GM18507 (cell line): ENCODE measurements around the gene GLDN.

Experiments used
- DNase-seq: peaks from one replicate; pipeline ENCODE4 v3.0.0; 2011; ENCODE audit warnings: low read depth; ENCODE audit not compliant: insufficient read length; ENCODE audit errors: extremely low spot score
- FAIRE-seq: peaks from 2 replicates; lab custom pipeline; 2011; peaks lifted over from hg19 to GRCh38; lab: Jason Lieb, UNC

Gene GLDN

DNA sequence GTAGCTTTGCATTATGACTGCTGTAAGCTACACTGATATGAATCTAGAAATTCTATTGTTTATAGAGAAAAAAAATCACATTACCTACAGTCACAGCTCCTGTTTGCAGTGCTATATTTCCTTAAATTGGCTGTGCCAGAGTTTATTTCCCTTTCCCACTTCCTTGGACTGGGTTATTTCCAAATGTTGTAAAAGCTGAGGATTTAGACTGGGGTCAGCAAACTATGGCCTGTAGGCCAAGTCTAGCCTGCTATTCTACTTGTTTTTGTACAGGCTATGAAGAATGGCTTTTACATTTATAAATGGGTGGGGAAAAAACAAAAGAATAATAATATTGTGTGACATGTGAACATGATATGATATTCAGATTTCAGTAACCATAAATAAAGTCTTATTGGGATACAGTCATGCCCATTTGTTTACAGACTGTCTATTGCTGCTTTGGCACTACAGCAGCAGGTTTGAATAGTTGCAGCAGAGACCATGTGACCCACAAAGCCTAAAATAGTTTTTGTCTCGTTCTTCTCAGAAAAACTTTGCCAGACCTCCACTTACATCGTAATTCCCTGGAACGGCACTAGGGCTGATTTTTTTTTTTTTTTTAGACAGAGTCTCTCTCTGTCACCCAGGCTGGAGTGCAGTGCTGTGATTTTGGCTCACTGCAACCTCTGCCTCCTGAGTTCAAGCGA lies 7.8 kb downstream of the GLDN start:
- DNase-seq (no peak), FAIRE-seq (no peak)

DNA sequence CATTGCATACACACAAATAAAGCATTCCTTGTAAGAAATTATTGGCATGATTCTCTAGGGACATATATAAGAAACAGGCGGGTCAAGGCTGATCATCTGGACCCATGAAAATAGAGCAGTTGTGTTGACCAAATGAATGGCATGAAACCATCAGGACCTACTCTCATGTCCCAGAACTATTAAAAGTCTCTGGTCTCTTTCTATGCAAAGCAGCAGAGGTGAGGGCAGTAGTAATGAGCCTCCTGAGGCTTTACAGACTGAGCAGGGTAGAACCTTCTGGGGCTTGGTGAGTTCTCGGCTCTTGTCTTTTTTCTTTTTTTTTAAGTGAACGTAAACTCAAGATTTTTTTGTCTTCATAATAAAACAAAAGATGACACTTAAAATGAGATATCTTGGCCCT lies 9.3 kb downstream of the GLDN start:
- no peak for DNase-seq
- FAIRE-seq: no peak

DNA sequence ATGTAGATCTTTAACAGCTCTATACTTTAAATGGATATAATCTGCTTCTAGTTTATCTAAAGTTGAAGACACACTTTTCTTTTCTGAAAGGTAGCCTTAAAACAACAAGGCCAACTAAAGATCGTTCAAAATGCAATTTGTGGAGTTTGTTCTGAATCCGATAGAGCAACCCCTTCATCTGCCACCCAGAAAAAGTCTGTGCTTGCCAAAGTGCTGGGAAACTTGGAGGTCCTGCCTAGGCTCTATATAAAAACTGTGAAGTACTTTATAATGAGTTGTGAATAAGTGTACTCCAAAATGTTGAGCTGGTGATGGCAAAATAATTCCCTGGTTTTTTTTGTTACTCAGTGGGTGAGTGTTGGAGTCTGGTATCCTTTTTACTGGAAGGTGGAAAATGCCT lies 12.5 kb downstream of the GLDN start:
- FAIRE-seq: no peak
- DNase-seq: no peak

DNA sequence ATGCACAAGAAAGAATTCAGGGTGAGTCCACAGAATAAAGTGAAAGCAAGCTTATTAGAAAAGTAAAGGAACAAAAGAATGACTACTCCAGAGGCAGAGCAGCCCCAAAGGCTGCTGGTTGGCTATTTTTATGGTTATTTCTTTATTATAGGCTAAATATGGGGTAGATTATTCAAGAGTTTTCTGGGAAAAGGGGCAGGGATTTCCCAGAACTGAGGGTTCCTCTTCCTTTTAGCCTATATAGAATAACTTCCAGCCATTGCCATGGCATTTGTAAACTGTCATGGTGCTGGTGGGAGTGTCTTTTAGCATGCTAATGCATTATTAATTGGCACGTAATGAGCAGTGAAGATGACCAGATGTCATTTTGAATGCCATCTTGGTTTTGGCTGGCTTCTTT lies 13.6 kb downstream of the GLDN start:
- DNase-seq: no peak
- FAIRE-seq: no peak

DNA sequence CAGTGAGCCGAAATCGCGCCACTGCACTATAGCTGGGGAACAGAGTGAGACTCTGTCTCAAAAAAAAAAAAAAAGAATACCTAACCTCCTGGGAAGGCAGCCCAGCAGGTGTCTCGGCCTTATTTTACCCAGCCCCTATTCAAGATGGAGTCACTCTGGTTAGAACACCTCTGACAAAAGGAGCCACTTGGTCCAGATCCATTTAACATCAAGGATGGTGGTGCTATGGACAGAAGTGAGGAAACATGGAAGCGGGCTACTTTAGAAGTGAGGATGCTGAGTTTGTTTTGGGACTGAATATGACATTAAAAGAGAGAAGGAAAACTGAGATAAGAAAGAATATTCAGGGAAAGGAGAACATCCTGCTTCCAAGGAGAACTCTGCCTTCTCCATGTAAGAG lies 14.7 kb downstream of the GLDN start:
- FAIRE-seq (no peak), DNase-seq (no peak)

DNA sequence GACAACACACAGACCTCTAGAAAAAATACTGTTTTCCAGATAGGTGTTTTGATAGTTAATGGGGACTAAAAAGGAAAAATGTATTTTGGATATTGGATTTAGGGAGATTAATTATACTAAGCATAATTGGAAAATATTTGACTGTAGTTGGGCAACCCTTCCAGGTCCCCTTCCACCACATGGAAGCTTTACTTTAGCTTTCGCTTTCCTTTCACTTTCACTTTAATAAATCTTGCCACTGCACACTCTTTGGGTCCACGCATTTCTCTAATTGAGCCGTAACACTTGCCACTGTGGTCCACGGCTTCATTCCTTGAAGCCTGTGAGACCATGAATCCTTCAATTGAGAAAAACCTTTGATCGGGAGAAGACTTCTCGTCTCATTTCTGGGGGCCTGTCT lies 15.5 kb downstream of the GLDN start:
- DNase-seq: no peak
- no peak for FAIRE-seq

DNA sequence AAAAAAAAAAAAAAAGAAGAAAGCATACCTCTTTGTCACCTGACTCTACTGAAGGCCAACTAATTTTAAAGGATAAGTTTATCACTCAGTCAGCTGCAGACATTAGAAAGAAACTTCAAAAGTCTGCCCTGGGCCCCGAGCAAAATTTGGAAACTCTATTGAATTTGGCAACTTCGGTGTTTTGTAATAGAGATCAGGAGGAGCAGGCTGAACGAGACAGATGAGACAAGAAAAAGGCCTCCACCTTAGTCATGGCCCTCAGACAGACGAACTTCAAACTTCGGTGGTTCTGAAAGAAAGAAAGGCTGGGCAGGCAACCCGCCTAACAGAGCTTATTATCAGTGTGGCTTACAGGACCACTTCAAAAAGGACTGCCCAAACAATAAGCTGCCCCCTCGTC lies 18.5 kb downstream of the GLDN start:
- no peak for FAIRE-seq
- no peak for DNase-seq

DNA sequence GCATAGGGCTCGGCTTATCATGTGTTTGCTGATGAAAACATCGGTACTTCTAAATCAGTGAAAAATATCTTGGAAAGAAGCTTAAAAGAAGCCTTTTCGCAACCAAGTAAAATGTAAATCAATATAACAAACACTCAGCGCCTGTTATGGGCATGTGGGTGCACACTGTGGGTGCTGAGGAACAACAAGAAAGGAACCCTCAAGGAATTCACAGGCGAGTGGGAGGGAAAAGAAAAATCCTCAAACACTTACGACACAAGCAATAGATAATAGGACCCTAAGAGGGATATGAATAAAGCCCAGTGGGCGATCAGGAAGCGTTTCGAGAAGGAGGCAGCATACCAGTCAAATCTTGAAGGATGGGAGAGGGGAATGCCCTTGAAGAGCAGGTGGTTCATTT lies 21.9 kb downstream of the GLDN start:
- FAIRE-seq (no peak), DNase-seq (no peak)

DNA sequence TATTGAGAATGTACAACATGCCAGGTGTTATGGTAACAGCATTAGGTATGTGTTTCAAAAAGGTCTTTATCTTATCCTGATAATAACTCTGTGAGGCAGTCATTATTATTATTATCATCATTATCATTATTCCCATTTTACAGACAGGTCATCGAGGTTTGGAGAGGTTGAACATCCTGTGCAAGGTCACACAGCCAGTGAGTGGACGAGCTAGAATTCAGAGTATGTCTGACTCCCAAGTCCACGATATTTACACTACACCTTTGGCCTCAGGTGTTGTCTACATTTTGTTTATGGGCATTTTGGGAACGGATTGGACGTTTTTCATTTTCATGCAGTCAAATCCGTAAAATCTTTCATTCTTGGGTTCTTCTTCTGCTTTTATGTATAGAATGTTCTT lies 24.0 kb downstream of the GLDN start:
- DNase-seq: no peak
- no peak for FAIRE-seq

DNA sequence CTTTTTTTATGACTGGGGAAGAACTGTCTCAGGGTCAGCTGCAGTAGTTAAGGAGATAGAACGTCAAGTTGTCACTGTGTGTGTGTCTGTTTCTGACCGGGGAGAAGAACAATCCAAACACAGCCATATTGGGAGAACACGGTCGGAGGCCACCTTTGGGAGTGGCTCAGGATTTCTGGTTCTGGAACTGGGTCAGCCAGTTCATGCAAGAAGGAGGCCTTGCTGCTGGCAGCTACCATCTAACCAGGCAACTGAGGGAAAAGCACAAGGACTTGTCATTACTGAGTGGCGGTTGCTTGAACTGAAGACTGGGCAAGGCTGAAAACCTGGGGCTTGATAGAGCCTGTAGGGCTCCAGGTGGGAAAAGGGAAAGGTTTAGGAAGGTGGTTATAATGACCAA lies 24.6 kb downstream of the GLDN start:
- no peak for DNase-seq
- FAIRE-seq: no peak

DNA sequence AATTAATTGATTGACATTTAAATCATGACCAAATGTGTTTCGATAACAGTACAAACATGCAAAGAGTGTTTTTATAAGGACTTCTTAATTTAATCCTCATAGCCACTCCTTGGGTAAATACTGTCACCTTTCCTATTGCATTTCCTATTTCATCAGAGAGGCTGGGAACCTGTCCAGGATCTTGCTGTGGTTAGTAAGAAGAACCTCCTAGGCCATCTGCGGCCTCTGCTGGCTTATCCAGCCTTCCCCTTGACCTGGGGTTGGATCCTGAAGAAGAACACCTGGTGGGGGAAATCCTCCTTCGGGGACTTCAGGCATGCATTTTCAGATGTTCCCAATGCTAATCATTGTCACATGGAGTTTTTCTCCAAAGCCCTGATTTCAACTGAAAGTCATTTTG lies 25.5 kb downstream of the GLDN start:
- DNase-seq (no peak), FAIRE-seq (no peak)

DNA sequence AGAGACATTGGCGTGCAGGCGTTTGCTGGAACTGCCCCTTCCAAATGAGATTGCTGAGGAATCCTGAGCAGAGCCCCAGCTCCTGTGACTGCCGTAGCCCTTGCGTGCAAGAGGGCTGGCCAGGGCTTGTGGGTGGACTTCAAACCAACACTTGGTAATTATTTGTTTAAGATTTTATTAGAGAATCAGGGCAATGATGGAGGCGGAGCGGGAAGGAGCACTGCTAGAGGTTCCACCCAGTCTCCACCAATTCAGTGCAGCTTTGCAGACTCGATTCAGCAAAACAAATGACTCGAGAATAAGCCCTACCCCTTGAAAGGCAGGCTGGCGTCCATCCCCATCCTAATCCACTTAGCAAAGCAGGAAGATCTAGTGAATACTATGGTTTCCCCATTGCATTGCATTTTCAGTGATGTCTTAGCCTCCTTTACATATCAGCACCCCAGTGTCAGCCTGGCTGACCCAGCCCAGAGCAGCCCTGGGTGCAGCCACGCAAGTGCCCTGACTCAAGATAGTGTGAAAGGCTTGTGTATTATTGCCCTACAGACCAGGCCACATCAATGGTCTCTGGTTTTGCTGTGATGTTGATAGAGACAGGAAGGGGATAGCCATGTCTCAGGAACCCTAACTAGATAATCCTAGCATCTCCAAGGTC lies 26.0 kb downstream of the GLDN start:
- no peak for FAIRE-seq
- DNase-seq: no peak

DNA sequence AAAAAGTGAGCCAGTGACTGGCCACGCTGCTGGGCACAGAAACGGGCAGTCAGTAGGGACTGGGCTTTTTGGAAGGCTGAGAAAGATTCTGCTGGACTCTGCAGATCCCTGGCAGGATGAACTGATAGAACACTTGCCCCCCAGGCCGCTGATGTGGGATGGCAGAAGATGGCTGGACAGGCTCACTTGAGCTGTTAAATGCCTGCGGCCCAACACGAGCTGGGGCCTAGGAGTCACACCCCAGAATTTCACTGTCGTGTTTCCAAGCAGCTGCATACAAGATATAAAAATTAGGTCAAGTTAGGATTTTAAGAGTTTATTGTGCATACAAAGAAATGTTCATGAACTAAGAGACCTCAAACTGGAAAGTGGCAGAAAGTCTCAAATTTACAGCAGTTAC lies 26.9 kb downstream of the GLDN start:
- no peak for FAIRE-seq
- no peak for DNase-seq

DNA sequence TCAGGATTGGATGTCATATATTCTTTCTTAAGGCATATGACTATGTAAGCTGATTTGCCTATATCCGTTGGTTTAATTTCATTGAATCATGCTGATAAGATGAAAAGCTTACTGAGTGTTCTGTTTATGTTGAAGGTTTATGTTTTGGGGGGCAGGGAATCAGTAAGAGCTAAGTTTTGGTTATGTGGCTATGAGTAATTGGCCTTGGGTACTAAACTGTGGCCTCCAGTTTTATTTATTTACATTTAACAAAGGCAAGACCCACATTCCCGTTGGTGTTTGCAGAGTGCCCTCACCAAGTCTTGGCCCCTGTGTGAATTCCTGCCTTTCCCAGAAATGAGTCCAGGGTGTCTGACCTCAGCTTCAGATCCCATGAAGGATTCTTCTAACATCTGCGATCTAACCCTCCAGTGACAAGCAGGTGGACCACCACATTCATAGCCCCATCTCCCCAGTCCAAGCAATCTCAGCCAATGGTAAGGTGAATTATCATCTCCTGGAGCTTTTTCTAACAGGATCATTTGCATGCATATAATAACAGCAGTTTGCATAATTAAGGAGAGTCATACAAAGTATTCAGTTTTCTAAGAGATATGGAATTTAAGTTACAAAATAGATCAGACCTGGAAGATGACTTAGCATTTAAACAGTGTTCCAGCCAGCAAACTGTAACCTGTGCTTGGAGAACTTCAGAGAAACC lies 27.4 kb downstream of the GLDN start:
- DNase-seq (no peak), FAIRE-seq (no peak)

DNA sequence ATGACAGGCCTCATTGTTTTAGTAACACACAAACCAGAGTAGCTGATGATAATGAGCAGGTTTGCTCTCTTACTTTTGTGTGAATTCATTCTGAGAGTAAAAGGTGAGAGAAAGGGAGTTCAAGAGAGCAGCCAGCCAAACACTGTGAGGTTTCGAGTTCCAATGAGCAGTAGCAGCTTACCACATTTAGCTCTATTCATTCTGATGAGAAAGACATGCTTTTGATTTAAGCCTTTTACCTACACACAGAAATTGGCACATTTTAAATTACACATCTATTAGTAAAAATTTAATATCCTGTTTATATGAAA lies 28.0 kb downstream of the GLDN start:
- DNase-seq (no peak), FAIRE-seq (no peak)

DNA sequence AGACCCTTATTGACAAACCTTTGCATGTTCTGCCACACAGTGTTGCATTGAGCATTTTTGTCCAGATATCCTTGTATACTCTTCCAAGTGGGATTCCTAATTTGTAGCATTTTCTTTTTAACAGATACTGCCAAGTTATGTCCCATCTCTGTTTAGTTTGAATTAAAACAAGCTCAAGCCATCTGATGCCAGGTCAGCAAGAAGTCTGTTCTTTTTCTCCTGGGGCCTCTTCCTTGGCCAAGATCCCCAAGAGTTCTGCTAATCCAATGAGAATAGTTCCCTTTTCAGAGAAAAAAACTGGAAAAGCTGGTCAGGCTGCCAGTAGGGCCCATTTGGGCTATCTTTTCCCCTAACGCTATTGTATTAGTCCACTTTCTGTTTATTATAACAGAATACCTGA lies 29.8 kb downstream of the GLDN start:
- FAIRE-seq: no peak
- DNase-seq: no peak

DNA sequence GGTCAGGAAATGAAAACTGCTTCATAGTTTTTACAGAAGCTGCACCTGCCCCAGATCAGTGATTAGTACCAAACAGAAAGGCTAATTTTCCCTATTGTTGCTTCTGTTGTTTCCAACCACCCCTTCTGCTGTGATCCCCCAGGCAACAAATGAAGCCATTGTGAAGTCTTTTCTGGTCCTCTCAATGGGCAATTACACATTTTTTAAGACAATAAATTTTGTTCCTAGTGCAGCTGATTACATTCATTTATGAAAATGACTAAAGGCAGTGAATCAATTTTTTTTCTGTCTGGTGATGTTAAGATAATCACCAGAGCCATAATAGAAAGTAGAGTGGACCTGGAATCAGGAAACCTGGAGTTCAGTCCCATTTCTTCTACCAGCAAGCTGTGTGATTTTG lies 32.7 kb downstream of the GLDN start:
- FAIRE-seq: no peak
- no peak for DNase-seq

DNA sequence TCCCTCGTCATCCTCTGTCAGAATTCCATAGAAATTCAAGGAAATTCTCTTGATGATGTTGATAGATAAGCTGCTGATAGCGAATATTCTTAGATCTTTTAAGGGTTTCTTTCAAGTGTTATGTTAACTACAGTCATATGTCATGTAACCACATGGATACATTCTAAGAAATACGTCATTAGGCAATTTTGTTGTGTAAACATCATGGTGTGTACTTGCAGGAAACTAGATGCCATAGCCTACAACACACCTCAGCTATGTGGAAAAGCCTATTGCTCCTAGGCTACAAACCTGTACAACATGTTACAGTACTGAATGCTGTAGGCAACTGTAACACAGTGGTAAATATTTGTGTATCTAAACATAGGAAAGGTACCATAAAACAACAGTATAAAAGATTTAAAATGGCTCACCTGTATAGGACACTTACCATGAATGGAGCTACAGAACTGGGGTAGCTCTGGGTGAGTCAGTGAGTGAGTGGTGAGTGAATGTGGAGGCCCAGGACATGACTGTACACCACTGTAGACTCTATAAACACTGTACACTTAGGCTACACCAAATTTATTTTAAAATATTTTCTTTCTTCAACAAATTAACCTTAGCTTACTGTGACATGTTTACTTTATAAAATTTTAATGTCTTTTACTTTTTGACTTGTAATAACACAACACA lies 34.6 kb downstream of the GLDN start:
- no peak for FAIRE-seq
- no peak for DNase-seq

DNA sequence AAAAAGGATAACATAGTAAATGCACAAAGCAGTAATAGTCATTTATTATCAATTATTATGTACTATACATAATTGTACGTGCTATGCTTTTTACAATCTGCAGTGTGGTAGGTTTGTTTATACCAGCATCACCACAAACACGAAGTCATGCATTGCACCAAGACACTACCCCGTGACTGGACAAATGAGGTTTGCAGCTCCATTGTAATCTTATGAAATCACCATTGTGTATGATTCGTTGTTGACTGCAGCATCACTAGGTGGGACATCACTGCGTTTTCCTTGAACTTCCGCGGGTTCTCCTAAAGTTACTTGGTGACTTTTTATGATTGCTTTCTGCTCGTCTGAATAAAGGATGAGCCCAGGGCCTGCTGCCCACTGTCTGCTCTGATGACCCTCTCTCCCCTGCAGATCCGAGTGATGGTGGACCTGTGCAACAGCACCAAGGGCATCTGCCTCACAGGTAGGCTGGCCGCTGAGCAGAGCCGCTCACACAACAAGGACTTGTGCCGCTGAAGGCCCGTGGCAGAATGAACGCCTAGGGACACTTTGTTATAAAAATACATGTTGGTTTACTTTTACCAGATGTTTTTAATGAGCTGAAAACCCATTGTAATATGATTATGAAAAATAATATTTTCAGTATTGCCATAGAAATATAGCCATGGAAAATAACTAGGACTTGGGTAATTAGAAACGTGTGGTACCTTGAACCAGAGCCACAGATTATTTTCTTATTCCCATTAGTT lies 35.8 kb downstream of the GLDN start:
- FAIRE-seq: no peak

DNA sequence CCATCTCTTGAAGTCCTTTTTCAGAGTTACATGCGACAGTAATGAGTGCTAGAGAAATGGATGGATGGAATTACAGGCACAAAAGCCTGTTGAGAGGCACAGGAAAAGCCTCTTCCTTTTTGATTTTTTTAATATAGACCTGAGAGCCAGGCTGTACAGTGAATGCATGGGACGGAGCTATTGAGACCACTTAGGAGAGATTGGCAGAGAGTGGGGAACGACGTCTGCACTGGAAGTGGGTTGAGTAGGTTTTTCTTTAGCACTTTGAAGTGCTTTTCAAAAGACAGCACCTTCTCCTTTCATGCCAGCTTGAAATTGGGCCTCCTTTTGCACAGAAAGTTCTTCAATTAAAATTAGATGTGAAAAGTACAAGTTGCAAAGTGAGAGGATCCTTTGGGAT lies 37.0 kb downstream of the GLDN start:
- DNase-seq (no peak), FAIRE-seq (no peak)

More for the DNA sequence above, 35.8 kb downstream of the GLDN start:
- DNase-seq: no peak
